Aorta (tissue), 5 donors: ENCODE data around the gene MSI2. TPM values are rescaled to one million over a fixed set of nuclear protein-coding genes. Genes with fewer than 3 reads are reported as not detected.

ENCODE experiments used
- ATAC-seq: fragments of 200-7000 bp; cut with Tn5 transposase; one replicate; pipeline ENCODE4 v1.9.1; 2022; ENCODE audit warnings: moderate library complexity; ENCODE audit not compliant: low FRiP score
- DNase-seq, 2 donors: peaks; one replicate each; pipeline ENCODE4 v3.0.0-alpha.2; 2020
- H3K27ac ChIP-seq, 2 donors: one replicate each; pipeline ENCODE4 v1.5.1; 2013; ENCODE audit warnings: low read length in 2 of 2, mild to moderate bottlenecking in 2 of 2, moderate library complexity in 2 of 2, control low read depth in 1 of 2, inconsistent platforms in 1 of 2, low read depth in 1 of 2
- H3K27me3 ChIP-seq, 2 donors: one replicate each; pipeline ENCODE4 v1.6.1; 2013; ENCODE audit warnings: control low read depth in 1 of 2, low read length in 1 of 2, mild to moderate bottlenecking in 1 of 2, moderate library complexity in 1 of 2; ENCODE audit not compliant: insufficient read depth in 2 of 2, control insufficient read depth in 1 of 2
- H3K36me3 ChIP-seq, 2 donors: one replicate each; pipeline ENCODE4 v1.6.1; 2013; ENCODE audit warnings: control low read depth in 1 of 2, low read length in 1 of 2, mild to moderate bottlenecking in 1 of 2; ENCODE audit not compliant: insufficient read depth in 2 of 2, control insufficient read depth in 1 of 2
- H3K4me1 ChIP-seq, 2 donors: one replicate each; pipeline ENCODE4 v1.6.1; 2013; ENCODE audit warnings: low read length in 2 of 2, control low read depth in 1 of 2, mild to moderate bottlenecking in 1 of 2, moderate library complexity in 1 of 2; ENCODE audit not compliant: insufficient read depth in 2 of 2, control insufficient read depth in 1 of 2
- H3K4me3 ChIP-seq, 2 donors: one replicate each; pipeline ENCODE4 v1.5.1; 2013; ENCODE audit warnings: low read length in 2 of 2, control low read depth in 1 of 2, mild to moderate bottlenecking in 1 of 2
- H3K9me3 ChIP-seq: one replicate; pipeline ENCODE4 v1.6.1; 2013; ENCODE audit warnings: mild to moderate bottlenecking, low read length; ENCODE audit not compliant: control insufficient read depth
- WGBS, 2 donors: extraction: QIAGEN DNeasy Blood & Tissue Kit; methylation state at CpG; one replicate each; pipeline ENCODE4 v1.1.7; 2013; 5-methylcytosine and 5-hydroxymethylcytosine counted together
- intact Hi-C, 2 donors: fragments of 100-400 bp; cut with DNase I; formaldehyde crosslinking; loops; one replicate each; pipeline versions ENCODE4 v1.14.2 to v1.15.0; 2022
- polyA plus RNA-seq, 2 donors: library from polyadenylated mRNA; stranded (reverse); fragments of 200-250 nt; gene quantifications; one replicate each; pipeline ENCODE4 v1.2.3, GENCODE V29; 2013
- total RNA-seq, 2 donors: library from RNA; stranded (reverse); fragmentation: NEBNext Ultra II Directional; extraction: Animal tissue kit (Norgen Biotek cat#: 25700); gene quantifications; one replicate each; pipeline ENCODE4 v1.2.1, GENCODE V29; 2021
- donor health status: healthy with polysubstance abuse.
- donor health status: Bipolar disorder and iron deficiency.
- donor health status: DM: no; HTN: no; CAD: no.
- donor health status: DM: no; HTN: no; CAD: no.
- donor health status: DM: yes; HTN: yes; CAD: no.

MSI2 gene
- total and polyA plus RNA-seq, 4 donors, result 9.3 to 48.2 (median 29.1) TPM

DNA sequence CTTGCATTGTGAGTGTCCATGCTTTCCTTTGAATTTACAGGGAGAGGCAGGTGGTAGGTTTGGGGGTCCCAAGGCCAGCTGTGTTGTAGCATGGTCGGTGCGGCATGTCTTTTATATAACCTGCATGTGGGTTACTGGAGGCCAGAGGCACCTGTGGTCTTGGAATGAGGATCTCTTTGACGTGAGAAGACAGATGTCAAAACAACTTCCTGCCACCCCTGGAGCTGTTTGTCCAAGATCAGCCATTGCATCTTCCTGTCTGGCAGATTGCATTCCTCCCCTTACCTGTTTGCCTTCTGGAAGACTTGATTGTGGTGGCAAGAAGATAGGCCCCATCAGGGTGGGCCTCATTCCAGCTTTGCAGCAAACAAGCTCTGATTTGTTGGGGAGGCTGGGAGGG, 175.1 kb downstream of the MSI2 start:
- ATAC-seq (no peak), DNase-seq (no peak)
- 91 to 98% methylated on average over 3 of the region's 3 CpGs for WGBS, 2 donors
- Histone ChIP-seq H3K27me3 (no peaks in the 10 kb centered on the region), H3K4me3 (no peak overlapping the region), H3K36me3 (no peaks in the 10 kb centered on the region), H3K9me3 (no peaks in the 10 kb centered on the region), H3K4me1 (no peaks in the 10 kb centered on the region), H3K27ac (no peak overlapping the region)
- intact Hi-C loops, result loop anchor here in 1 of 2 donors (10.0 kb wide), 1 partner anchor 243 kb away; no protein-coding TSS in a partner anchor

GRCh38 chr17:57432507-57433277, 176.4 kb downstream of the MSI2 start:
- 88 to 89% methylated on average over 19 of the region's 19 CpGs for WGBS, 2 donors
- H3K4me1 ChIP-seq, result no peaks in the 10 kb centered on the region
- ATAC-seq, result no peak
- intact Hi-C loops, result loop anchor here in 1 of 2 donors (10.0 kb wide), 1 partner anchor 242 kb away; no protein-coding TSS in a partner anchor
- no peak overlapping the region for H3K4me3 ChIP-seq
- H3K36me3 ChIP-seq, result no peaks in the 10 kb centered on the region
- DNase-seq, result no peak
- no peak overlapping the region for H3K27ac ChIP-seq
- no peaks in the 10 kb centered on the region for H3K27me3 ChIP-seq
- H3K9me3 ChIP-seq, result no peaks in the 10 kb centered on the region

GRCh38 chr17:57433452-57433851, 177.1 kb downstream of the MSI2 start:
- Histone ChIP-seq H3K27me3 (no peaks in the 10 kb centered on the region), H3K9me3 (no peaks in the 10 kb centered on the region), H3K4me3 (no peak overlapping the region), H3K36me3 (no peaks in the 10 kb centered on the region), H3K4me1 (no peaks in the 10 kb centered on the region), H3K27ac (no peak overlapping the region)
- WGBS, 2 donors, result 94 to 95% methylated on average over 10 of the region's 10 CpGs
- DNase-seq (no peak), ATAC-seq (no peak)
- intact Hi-C loops, result loop anchor here in 1 of 2 donors (10.0 kb wide), 1 partner anchor 241 kb away; no protein-coding TSS in a partner anchor

GRCh38 chr17:57434361-57434760, 178.0 kb downstream of the MSI2 start:
- 97 to 100% methylated on average over 1 of the region's 1 CpG for WGBS, 2 donors
- H3K36me3 ChIP-seq, result no peaks in the 10 kb centered on the region
- intact Hi-C loops, result loop anchor here in 1 of 2 donors (10.0 kb wide), 1 partner anchor 240 kb away; no protein-coding TSS in a partner anchor

DNA sequence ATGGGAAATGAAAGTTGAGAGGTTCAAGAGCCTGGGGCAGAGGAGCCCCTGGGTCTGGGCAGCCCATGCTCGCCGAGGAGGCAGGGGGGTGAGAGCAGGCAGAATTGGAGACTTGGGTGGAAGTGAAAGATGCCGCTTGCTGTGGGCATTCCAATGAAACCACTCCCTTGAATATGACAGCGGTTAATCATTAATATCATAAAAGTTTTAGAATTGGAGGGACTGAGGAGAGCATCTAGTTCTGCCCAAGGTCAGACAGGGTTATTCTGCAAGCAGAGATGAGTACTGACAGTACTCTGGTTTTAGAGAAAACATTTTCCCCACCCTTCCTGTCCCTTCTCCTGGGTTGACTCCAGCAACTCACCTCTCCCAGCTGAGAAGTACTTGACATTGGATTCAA, 180.2 kb downstream of the MSI2 start:
- intact Hi-C loops, result loop anchor here in 1 of 2 donors (10.0 kb wide), 1 partner anchor 238 kb away; no protein-coding TSS in a partner anchor
- 90 to 92% methylated on average over 4 of the region's 4 CpGs for WGBS, 2 donors
- Histone ChIP-seq H3K36me3 (no peaks in the 10 kb centered on the region), H3K9me3 (no peaks in the 10 kb centered on the region), H3K4me3 (no peak overlapping the region), H3K27me3 (no peaks in the 10 kb centered on the region), H3K27ac (no peak overlapping the region), H3K4me1 (no peaks in the 10 kb centered on the region)
- no peak for ATAC-seq
- DNase-seq, result peak in 1 of 2 donors; percentile 40

More at GRCh38 chr17:57434361-57434760, 178.0 kb downstream of the MSI2 start:
- Histone ChIP-seq H3K27ac (no peak overlapping the region), H3K4me1 (no peaks in the 10 kb centered on the region), H3K9me3 (no peaks in the 10 kb centered on the region), H3K27me3 (no peaks in the 10 kb centered on the region), H3K4me3 (no peak overlapping the region)
- DNase-seq, result no peak
- no peak for ATAC-seq

DNA sequence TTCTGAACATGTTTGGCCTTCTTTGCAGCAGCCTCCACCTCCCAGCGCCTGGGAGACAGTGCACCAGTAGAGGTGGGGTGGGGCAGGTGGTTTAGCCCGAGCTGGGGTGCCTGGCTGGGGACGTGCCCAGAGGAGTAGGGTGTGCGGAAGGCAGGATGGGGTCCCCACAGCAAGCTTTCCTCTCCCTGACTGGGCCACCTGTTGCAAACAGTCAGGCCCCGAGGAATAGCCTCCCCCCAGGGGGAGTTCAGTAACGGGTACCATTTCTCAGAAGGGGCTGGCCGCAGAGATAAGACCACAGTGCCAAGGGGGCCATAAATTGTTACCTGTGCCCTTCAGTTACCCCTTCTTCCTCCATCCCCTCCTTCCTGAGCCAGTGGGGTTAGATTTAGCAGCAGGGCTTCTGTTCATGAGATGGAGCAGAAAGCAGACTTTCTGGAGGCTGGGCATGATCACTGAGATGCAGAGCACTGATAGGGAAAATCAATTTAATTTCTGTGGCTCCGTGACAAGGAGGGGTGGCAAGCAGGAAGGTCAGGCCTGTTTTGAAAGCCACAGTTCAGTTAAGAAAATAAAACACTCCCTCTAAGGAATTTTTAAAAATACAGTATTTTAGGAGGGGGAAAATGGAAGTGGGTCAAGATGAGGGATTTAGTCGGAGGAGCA, 181.9 kb downstream of the MSI2 start:
- no peak overlapping the region for H3K27ac ChIP-seq
- DNase-seq (peak in 1 of 2 donors; percentile 64), ATAC-seq (no peak)
- H3K9me3 ChIP-seq, result no peaks in the 10 kb centered on the region
- WGBS, 2 donors, result 75 to 77% methylated on average over 9 of the region's 9 CpGs
- H3K4me1 ChIP-seq, result no peaks in the 10 kb centered on the region
- H3K27me3 ChIP-seq, result no peaks in the 10 kb centered on the region
- no peaks in the 10 kb centered on the region for H3K36me3 ChIP-seq
- no peak overlapping the region for H3K4me3 ChIP-seq
- intact Hi-C loops, result loop anchor here in 1 of 2 donors (10.0 kb wide), 1 partner anchor 237 kb away; no protein-coding TSS in a partner anchor

DNA sequence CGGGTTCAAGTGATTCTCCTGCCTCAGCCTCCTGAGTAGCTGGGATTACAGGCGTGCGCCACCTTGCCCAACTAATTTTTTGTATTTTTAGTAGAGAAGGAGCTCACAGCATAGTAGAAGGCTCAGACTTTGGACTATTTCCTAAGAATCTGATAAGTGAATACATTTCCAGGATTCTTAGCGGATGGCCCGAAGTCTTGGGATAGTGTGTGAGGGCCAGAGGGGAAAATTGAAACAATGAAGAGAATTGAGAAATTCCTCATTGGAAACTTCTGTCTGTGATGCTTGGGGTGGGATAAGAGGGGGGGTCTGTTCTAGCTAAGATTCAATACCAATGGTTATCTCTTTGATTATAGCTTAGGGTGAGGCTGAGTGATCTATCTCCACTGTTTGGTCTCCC, 183.3 kb downstream of the MSI2 start:
- no peaks in the 10 kb centered on the region for H3K36me3 ChIP-seq
- DNase-seq (no peak), ATAC-seq (no peak)
- H3K9me3 ChIP-seq, result no peaks in the 10 kb centered on the region
- no peaks in the 10 kb centered on the region for H3K27me3 ChIP-seq
- H3K4me1 ChIP-seq, result peaks cover 0 to 3% of the 10 kb centered on the region in 2 donors
- no peak overlapping the region for H3K27ac ChIP-seq
- WGBS, 2 donors, result 94 to 96% methylated on average over 5 of the region's 5 CpGs
- intact Hi-C loops, result loop anchor here in 1 of 2 donors (10.0 kb wide), 2 partner anchors 185 to 235 kb away; partner anchors contain the start of gene MSI2
- no peak overlapping the region for H3K4me3 ChIP-seq

DNA sequence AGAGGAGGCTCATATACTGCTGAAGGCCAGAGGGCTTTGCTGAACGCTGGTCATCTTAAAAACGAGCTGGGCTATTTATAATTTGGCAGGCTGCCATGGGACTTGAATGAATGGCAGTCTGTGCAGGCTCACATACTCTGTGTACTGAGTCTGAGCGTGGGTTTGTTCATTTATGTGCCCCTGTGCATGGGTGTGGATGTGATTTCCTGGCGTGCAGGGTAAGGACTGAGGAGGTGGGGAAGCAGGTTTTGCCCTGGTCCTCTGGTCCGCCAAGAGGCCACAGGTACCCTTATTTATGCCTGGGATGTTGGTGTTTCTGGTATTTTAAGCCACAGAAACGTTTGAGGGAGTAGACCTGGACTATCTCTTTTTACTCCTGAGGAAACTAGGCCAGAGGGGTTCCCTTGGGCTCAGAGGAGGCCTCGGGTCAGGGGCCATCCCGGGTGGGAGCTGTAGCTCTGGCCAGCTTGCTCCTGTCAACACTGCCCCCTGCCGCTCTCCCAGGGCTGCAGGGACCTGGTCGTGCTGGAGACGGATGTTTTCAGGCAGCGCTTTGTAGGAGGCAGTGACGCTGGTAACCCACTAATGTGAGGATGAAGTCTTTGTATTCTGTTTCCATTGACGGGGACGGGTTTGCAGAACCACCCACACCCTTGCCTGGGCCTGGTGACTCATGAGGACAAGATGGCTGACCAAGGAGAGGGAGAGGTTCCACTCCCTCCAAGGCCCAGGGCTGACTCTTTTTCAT, 184.4 kb downstream of the MSI2 start:
- H3K4me3 ChIP-seq, result no peak overlapping the region
- intact Hi-C loops, result loop anchor here in 1 of 2 donors (10.0 kb wide), 1 partner anchor 186 kb away; the partner anchor contains the start of gene MSI2

More for the DNA sequence above, 184.4 kb downstream of the MSI2 start:
- ATAC-seq, result peak; percentile 74
- H3K27me3 ChIP-seq, result no peaks in the 10 kb centered on the region
- no peak overlapping the region for H3K27ac ChIP-seq
- no peaks in the 10 kb centered on the region for H3K36me3 ChIP-seq
- no peaks in the 10 kb centered on the region for H3K9me3 ChIP-seq
- peak; percentile 69 to 77 for DNase-seq
- WGBS, 2 donors, result 21 to 22% methylated on average over 15 of the region's 15 CpGs
- peaks cover 0 to 3% of the 10 kb centered on the region in 2 donors for H3K4me1 ChIP-seq
